ENCODE data around the gene RPS25. TPM values are rescaled to one million over a fixed set of nuclear protein-coding genes. Genes with fewer than 3 reads are reported as not detected.
A peak's percentile ranks its signal among the peaks of the same experiment; 100 is the strongest.

RPS25 gene
- polyA plus RNA-seq, 1 of the 3 experiments (the other 2 are of a cell fraction) = 2,688 TPM

- peak; percentile 93 for TF ChIP-seq NRF1 (IDR thresholded peaks at IDR 0.05; ENCODE audit: low read depth, low read length)
- no peak for TF ChIP-seq YY1 (IDR thresholded peaks at IDR 0.05; ENCODE audit: low read depth)
Measured at GRCh38 chr11:119030329-119031047, 12.3 kb upstream of the RPS25 start, which contains the start of gene SLC37A4 (continued).

- H3K4me3 ChIP-seq (ENCODE audit: low read depth in 2 of 2, low read length in 1 of 2) = peak overlapping the region; percentile 76 to 81
- H3K79me2 ChIP-seq (ENCODE audit: insufficient read depth) = no peaks in the 10 kb centered on the region
- H3K9me3 ChIP-seq = no peaks in the 10 kb centered on the region
- peak overlapping the region; percentile 88; the same call in 1 of the 2 replicates for H2AFZ ChIP-seq (ENCODE audit: low read depth)
- no peak for TF ChIP-seq ELF1 (IDR thresholded peaks at IDR 0.05)
- no peak for TF ChIP-seq SIN3A (IDR thresholded peaks at IDR 0.05; ENCODE audit: borderline replicate concordance, low read depth, low read length)
- TF ChIP-seq FOSL2 (IDR thresholded peaks at IDR 0.05; ENCODE audit: borderline replicate concordance, low read depth) = no peak
- TF ChIP-seq ZBTB33 (IDR thresholded peaks at IDR 0.05; ENCODE audit: borderline replicate concordance, low read depth) = no peak
- no peak for TF ChIP-seq USF2 (IDR thresholded peaks at IDR 0.05; ENCODE audit: borderline replicate concordance, low read depth, low read length)
- TF ChIP-seq USF1 (IDR thresholded peaks at IDR 0.05; ENCODE audit: borderline replicate concordance, low read depth) = no peak
- no peak for TF ChIP-seq TCF12 (IDR thresholded peaks at IDR 0.05)
- TF ChIP-seq MEF2A (IDR thresholded peaks at IDR 0.05; ENCODE audit: borderline replicate concordance, low read depth) = no peak
- TF ChIP-seq TAF1 (IDR thresholded peaks at IDR 0.05; ENCODE audit: borderline replicate concordance, low read depth, low read length) = no peak
- no peak for TF ChIP-seq FOXM1 (IDR thresholded peaks at IDR 0.05; ENCODE audit: low read depth)
- TF ChIP-seq MAX (IDR thresholded peaks at IDR 0.05; ENCODE audit: low read depth) = no peak
- TF ChIP-seq EZH2phosphoT487 (IDR thresholded peaks at IDR 0.05; ENCODE audit: borderline replicate concordance, low read depth) = no peak
- no peak for TF ChIP-seq NFIC (IDR thresholded peaks at IDR 0.05; ENCODE audit: borderline replicate concordance)
- no peak for TF ChIP-seq EP300 (IDR thresholded peaks at IDR 0.05; ENCODE audit: borderline replicate concordance in 1 of 2, low read depth in 1 of 2, low read length in 1 of 2)
- no peak for TF ChIP-seq POLR2AphosphoS5 (IDR thresholded peaks at IDR 0.05; ENCODE audit: low read depth, low read length)
- no peak for TF ChIP-seq TEAD4 (IDR thresholded peaks at IDR 0.05; ENCODE audit: borderline replicate concordance, insufficient read depth)
- 31% methylated on average over 4 of the region's 13 CpGs for WGBS (ENCODE audit: low lambda C conversion rate)
- peak overlapping the region; percentile 58; the same call in 1 of the 2 replicates for H3K9ac ChIP-seq
- ChIA-PET POLR2A (interaction anchor here (1.0 to 2.0 kb wide), 2 partner anchors 11 to 27 kb away, joined by 5 to 6 read pairs; partner anchors contain the start of genes RPS25 and TRAPPC4), CTCF (interaction anchor here (0.7 to 3.0 kb wide), 9 partner anchors 10 to 424 kb away, joined by 3 to 16 read pairs (median 5); partner anchors contain the start of genes HYOU1, RPS25 and TRAPPC4)
- H3K4me1 ChIP-seq (ENCODE audit: control insufficient read depth in 1 of 2, insufficient read depth in 2 of 2, low read depth in 1 of 2, low read length in 1 of 2) = peaks cover 5 to 12% of the 10 kb centered on the region in 2 experiments; a peak in 2 of 4 replicates
- DNase-seq = no peak
- no peaks in the 10 kb centered on the region for H3F3A ChIP-seq (replicated peaks; ENCODE audit: insufficient read depth)
- H3K27me3 ChIP-seq (ENCODE audit: insufficient read depth) = no peaks in the 10 kb centered on the region
- peaks cover 0 to 13% of the 10 kb centered on the region in 2 experiments for H3K36me3 ChIP-seq (replicated peaks in 1 of 2; ENCODE audit: control insufficient read depth in 1 of 2, insufficient read depth in 2 of 2, low read length in 1 of 2)
- no peak overlapping the region for H3K27ac ChIP-seq (ENCODE audit: low read depth in 2 of 2, low read length in 1 of 2)
- H4K20me1 ChIP-seq (ENCODE audit: insufficient read depth) = no peaks in the 10 kb centered on the region
- H3K9me2 ChIP-seq = no peaks in the 10 kb centered on the region
- H3K4me2 ChIP-seq = peak overlapping the region; percentile 94
Measured at GRCh38 chr11:119030029-119030328, 11.8 kb upstream of the RPS25 start.

Data from SK-N-SH (cell line).